ENCODE results near the gene BBS12.
A peak's percentile ranks its signal among the peaks of the same experiment; 100 is the strongest.
"Not testable (repeated sequence)": the region's sequence is repeated elsewhere in the genome, so short reads cannot be mapped to it uniquely, and the experiment has no call there.

The BBS12 gene

DNA sequence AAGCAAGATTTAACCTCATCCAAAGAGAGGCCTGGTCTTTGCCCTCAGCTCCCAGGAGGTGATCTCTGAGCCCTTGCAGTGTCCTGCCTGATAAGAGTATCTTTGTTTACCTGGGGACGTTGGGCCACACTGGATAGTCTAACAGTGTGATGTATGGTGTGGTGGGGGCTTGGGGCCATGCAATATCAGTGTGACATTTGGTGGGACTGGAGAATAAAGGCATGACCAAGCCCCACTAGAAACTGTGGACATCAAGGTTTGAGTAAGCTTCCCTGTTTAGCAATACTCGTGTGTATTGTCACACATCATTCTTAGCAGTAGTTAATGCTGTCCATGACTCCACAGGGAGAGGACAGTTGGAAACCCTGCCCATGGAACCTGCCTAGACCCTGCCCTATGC is 34.4 kb downstream of the BBS12 start:
- no peak overlapping the region for H3K27ac Mint-ChIP-seq
- H3K36me3 Mint-ChIP-seq = no peaks in the 10 kb centered on the region
- H3K4me1 Mint-ChIP-seq = peaks cover 27% of the 10 kb centered on the region
- ATAC-seq (peak; percentile 9), DNase-seq (ENCODE audit: low spot score in 2 of 2) (no peak)
- H3K9me3 Mint-ChIP-seq = no peaks in the 10 kb centered on the region
- no peak overlapping the region for H3K4me3 Mint-ChIP-seq

DNA sequence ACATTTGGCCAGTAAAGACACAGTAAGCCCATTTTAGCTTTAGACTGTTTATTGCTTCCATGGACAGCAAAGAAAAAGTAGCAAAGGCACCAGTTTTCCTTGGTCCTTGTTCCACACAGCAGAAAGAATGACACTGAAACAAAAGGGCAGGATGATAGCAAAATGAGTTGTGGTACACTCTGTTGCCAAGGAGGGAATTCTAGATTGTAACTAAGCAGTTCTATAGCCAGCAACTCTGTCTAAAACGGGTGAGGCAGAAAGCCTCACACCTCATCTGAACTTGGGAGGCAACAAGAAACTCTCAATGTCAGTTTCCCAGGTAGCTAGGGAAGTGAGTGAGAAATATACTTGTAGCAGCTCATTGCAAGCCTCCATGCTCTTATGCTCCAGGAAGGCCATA is 39.2 kb downstream of the BBS12 start:
- Mint-ChIP-seq H3K9me3 (no peaks in the 10 kb centered on the region), H3K4me3 (no peak overlapping the region), H3K27ac (no peak overlapping the region), H3K36me3 (no peaks in the 10 kb centered on the region), H3K4me1 (no peaks in the 10 kb centered on the region)
- ATAC-seq (no peak), DNase-seq (ENCODE audit: low spot score in 2 of 2) (no peak)

DNA sequence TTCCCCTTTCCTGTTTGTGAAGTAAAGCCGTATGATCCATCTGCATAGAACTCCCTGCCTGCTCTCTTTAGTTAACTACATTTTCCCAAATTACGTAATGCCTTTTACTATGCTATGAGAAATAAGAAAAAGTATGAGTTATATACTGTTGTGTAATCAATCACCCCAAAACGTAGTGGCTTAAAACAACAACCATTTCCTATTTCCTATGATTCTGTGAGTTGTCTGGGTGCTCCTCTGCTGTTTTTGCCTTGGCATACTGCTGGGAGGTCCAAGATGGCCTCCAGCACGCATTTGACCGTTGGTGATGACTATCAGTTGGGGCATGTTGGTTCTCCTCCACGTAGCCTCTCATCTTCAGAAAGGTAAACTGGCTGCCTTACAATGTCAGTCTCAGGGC is 39.8 kb downstream of the BBS12 start:
- no peak for DNase-seq (ENCODE audit: low spot score in 2 of 2)
- no peak overlapping the region for H3K4me3 Mint-ChIP-seq
- no peaks in the 10 kb centered on the region for H3K9me3 Mint-ChIP-seq
- no peak for ATAC-seq
- H3K4me1 Mint-ChIP-seq = no peaks in the 10 kb centered on the region
- H3K36me3 Mint-ChIP-seq = no peaks in the 10 kb centered on the region
- H3K27ac Mint-ChIP-seq = no peak overlapping the region

DNA sequence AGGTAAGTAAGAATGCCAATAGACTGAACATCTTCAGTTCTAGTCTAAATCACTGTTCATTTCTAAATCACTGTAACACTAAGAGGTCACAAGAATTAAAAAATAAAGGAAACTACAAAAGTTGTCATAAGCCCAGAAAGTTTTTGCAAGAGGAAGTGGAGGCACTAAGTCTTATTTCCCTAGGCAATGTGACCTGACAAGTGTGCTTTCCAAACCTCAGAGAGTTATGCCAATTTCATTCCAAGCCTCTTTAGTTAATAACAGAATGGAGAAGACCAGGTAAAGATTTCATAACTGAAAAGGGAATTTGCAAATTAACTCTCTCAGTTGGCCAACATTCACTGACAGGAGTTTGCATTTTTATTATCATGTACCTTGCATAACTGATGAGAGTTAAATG is 40.5 kb downstream of the BBS12 start:
- no peak for ATAC-seq
- no peak overlapping the region for H3K4me3 Mint-ChIP-seq
- H3K36me3 Mint-ChIP-seq = no peaks in the 10 kb centered on the region
- DNase-seq (ENCODE audit: low spot score in 2 of 2) = no peak
- H3K4me1 Mint-ChIP-seq = no peaks in the 10 kb centered on the region
- H3K9me3 Mint-ChIP-seq = no peaks in the 10 kb centered on the region
- H3K27ac Mint-ChIP-seq = no peak overlapping the region

DNA sequence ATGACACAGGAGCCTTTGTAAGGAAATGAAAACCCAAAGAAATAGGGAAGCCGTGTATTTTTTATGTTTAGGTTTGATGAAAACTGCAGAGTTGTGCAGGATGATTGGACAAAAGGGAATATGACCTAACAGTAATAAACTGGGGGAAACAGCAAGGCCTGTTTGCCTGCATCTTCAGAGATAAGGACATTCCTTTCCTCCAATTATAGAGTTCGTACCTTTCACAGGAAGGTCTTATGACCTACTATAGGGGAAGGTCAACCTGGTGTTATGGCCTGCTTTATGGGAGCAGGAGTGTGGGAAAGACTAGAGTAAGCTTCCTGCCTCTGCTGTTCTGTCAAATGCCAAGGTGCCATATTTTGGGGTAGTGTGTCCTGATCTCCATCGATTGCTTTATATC is 42.5 kb downstream of the BBS12 start:
- Mint-ChIP-seq H3K9me3 (no peaks in the 10 kb centered on the region), H3K27ac (no peak overlapping the region), H3K4me1 (no peaks in the 10 kb centered on the region), H3K4me3 (no peak overlapping the region), H3K36me3 (no peaks in the 10 kb centered on the region)
- ATAC-seq (no peak), DNase-seq (ENCODE audit: low spot score in 2 of 2) (no peak)

DNA sequence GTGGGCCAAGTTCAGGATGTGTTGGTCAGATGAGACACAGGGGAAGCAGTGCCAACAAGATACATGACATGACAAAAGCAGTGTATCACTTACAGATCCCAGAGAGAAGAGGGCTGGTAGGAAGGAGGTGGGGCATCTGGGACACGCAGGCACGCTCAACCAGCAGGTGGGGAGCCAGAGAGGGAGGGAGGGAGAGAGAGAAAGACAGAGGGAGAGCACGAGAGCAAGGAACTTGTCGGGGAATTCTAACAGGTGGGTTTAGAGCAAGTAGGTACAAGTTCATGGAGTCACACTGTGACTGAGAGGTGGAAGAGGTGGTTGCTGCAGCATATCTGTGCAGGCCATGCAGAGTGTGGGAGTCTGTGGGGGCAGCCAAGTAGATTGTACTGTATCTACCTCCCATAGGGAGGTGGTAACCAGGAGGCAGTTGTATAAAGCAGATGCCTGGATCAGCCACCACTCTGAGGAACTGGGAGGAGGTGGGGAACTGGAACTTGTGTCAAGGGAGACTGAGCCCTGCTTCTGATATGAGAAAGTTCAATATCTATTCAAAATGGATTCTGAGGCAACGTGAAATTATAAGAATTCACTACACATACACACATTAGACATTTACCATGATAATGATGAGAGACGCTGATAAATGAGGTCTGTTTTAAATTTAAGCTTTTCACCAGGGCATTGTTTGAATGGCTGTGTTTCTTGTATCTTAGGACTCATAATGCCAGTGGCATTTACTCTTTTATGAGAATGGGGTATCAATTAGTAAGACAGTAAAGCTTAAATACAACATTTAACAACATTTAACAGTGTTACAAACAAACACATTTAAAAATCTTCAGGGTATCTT is 43.7 kb downstream of the BBS12 start:
- peak; percentile 16 for ATAC-seq
- no peak overlapping the region for H3K27ac Mint-ChIP-seq
- H3K4me3 Mint-ChIP-seq = no peak overlapping the region
- H3K36me3 Mint-ChIP-seq = no peaks in the 10 kb centered on the region
- no peaks in the 10 kb centered on the region for H3K4me1 Mint-ChIP-seq
- DNase-seq (ENCODE audit: low spot score in 2 of 2) = no peak
- H3K9me3 Mint-ChIP-seq = no peaks in the 10 kb centered on the region

DNA sequence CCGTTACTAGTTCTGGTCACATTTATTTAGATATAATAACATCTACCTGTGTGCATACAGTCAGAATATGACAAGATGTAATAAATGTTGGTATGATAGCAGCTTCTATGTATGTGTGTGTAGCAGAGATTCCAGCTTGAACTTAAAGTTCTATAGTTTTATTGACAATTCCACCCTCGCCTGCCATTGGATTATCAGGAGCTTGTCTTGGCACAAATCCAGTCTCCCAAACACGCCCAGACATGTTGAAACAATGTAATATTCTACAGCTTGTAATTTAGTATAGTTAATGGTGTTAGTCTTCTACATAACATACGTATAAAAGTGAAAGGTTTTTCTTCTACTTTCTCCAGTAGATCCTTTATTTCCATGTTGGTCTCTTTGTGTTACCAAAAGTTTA is 44.4 kb downstream of the BBS12 start:
- Mint-ChIP-seq H3K9me3 (no peaks in the 10 kb centered on the region), H3K27ac (no peak overlapping the region), H3K36me3 (no peaks in the 10 kb centered on the region), H3K4me3 (no peak overlapping the region), H3K4me1 (no peaks in the 10 kb centered on the region)
- no peak for ATAC-seq
- DNase-seq (ENCODE audit: low spot score in 2 of 2) = no peak

DNA sequence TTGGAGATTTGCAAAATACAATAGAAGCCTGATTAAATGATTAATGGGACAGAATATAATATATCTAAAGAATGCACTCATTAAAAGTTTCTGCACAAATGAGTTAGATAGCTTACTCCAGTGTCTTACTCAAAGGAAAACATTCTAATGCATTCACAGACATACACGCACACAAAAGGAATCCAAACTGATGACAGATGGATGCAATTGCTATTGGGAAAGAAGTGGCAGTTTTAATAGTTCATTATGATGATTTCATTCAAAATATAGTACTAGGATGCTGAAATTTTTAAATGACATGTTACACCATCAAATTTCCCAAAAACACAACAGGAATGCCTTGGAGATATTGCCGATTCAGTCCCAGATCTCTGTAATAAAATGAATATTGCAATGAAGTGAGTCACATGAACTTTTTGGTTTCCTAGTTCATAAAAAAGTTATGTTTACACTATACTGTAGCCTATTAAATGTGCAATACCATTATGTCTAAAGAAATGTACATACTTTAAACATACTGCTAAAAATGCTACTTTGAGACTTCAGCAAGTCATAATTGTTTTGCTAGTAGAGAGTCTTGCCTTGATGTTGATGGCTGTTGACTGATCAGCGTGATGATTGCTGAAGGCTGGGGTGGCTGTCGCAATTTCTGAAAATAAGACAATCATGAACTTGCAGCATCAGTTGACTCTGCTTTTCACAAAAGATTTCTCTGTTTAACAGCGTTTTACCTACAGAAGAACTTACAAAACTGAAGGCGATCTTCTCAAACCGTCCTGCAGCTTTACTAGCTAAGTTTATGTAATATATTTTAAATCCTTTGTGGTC is 45.6 kb downstream of the BBS12 start:
- ATAC-seq (no peak), DNase-seq (ENCODE audit: low spot score in 2 of 2) (no peak)
- Mint-ChIP-seq H3K36me3 (no peaks in the 10 kb centered on the region), H3K4me1 (no peaks in the 10 kb centered on the region), H3K27ac (no peak overlapping the region), H3K4me3 (no peak overlapping the region), H3K9me3 (no peaks in the 10 kb centered on the region)

DNA sequence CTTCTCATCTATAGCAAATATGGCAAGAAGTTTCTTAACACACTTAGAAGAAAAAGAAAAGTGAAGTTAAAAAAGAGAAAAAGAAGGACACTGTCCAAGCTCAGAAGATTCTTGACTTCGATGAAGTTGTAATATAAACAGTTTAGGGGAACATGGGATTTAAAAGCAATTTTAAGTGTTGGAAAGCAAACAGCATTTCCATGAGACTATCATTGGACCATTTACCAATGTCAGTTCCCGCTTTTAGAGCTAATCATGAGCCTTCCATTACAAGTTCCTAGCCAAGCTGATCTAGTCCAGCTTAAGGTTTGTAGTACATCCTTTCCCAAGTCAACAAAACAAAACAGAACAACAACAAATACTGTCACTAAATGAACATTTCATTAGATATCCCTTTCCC is 49.0 kb downstream of the BBS12 start:
- H3K9me3 Mint-ChIP-seq = peaks cover 2% of the 10 kb centered on the region
- no peak for ATAC-seq
- DNase-seq (ENCODE audit: low spot score in 2 of 2) = no peak
- H3K27ac Mint-ChIP-seq = no peak overlapping the region
- H3K4me1 Mint-ChIP-seq = peaks cover 16% of the 10 kb centered on the region
- no peak overlapping the region for H3K4me3 Mint-ChIP-seq
- no peaks in the 10 kb centered on the region for H3K36me3 Mint-ChIP-seq

DNA sequence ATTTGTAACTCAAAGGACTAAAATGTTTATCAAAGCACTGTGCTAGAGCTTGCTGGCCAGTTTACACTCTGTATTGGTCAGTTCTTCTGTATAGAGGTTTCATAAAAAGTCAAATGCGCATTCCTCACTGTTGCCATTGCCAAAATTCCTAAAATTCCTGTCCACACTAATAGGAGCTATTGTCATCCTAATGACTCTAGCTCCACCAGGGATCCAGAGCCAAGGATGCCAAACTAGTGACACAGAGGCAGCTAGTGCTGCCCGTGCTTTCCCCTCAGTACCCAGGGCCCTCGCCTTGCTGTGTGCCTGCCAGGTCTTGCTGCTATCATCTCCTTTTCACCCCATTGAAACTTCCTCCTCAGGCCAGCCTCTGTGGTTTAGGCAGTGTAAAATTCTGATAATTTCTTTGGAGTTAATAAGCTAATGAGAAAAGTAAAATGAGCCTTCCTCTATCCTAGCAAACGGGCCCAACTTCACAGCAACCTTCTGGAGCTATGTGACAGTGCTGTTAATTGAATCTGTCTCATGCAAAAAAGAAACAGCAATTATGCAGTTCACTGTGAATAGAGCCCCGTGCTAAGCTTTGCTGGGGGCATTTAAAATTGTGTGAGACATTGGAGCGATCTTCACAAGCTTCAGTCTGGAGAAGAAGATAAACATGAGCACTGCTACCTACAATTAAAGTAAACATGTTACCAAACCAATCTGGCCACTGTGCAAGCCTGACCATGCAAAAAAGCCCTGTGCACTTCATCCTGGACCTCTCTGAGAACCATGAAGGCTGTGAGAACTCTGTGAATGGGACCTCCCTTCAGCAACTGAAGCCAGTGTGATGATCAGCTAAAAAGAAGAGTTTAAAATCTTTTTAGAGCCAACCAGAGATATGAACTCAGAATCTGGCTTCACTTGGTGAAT is 51.1 kb downstream of the BBS12 start:
- no peaks in the 10 kb centered on the region for H3K36me3 Mint-ChIP-seq
- peaks cover 17% of the 10 kb centered on the region for H3K4me1 Mint-ChIP-seq
- no peak overlapping the region for H3K27ac Mint-ChIP-seq
- no peak overlapping the region for H3K4me3 Mint-ChIP-seq
- ATAC-seq (no peak), DNase-seq (ENCODE audit: low spot score in 2 of 2) (no peak)
- peaks cover 2% of the 10 kb centered on the region for H3K9me3 Mint-ChIP-seq

DNA sequence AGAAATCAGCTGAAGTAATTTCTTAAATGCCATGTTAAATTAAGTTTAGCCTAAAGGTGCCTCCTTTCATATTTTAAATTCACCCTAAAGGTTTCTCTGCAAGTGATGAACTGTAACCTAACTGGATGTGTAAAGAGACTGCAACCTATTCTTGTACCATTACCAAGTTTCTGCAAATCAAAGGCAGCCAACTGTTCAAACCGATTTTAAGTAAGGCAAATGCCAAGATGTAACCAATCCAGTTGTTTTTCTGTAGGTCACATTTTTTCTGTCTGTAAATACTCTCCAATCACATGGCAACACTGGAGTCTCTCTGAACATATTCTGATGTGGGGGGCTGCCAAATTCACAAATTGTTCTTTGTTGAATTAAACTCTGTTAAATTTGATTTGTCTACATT is 51.8 kb downstream of the BBS12 start:
- no peak for DNase-seq (ENCODE audit: low spot score in 2 of 2)
- ATAC-seq = no peak
- H3K36me3 Mint-ChIP-seq = no peaks in the 10 kb centered on the region
- no peak overlapping the region for H3K4me3 Mint-ChIP-seq
- peaks cover 2% of the 10 kb centered on the region for H3K9me3 Mint-ChIP-seq
- H3K27ac Mint-ChIP-seq = no peak overlapping the region
- H3K4me1 Mint-ChIP-seq = peaks cover 17% of the 10 kb centered on the region

DNA sequence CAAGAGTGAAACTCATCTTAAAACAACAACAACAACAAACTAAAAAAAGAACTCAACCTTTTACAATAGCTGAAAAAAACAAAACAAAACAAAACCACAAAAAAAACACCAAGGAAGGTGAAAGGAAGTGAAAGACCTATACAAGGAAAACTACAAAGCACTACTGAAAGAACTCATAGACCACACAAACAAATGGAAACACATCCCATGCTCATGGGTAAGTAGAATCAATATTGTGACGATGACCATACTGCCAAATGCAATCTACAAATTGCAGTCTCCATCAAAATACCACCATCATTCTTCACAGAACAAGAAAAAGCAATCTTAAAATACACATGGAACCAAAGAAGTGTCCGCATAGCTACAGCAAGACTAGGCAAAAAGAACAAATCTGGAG is 52.6 kb downstream of the BBS12 start:
- no peak overlapping the region for H3K27ac Mint-ChIP-seq
- H3K9me3 Mint-ChIP-seq = peaks cover 2% of the 10 kb centered on the region
- no peak overlapping the region for H3K4me3 Mint-ChIP-seq
- ATAC-seq = no peak
- H3K4me1 Mint-ChIP-seq = peaks cover 17% of the 10 kb centered on the region
- no peaks in the 10 kb centered on the region for H3K36me3 Mint-ChIP-seq
- no peak for DNase-seq (ENCODE audit: low spot score in 2 of 2)

DNA sequence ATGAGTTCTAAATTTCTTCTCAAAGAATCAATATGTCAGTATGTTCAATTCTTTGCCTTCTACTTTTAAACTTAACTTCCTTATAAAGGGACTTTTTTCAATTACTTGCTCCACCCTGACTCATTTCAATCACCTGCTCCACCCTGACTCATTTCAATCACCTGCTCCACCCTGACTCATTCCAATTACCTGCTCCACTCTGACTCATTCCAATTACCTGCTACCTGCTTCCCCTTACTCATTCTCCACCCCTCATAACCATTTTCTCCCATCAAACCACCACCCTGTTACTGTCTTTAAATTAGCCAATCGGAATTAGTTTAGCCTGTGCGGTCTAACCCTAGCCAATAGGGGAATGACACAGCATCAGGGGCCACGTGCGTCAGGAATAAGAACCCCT is 53.8 kb downstream of the BBS12 start:
- not testable (repeated sequence) for DNase-seq (ENCODE audit: low spot score in 2 of 2); H3K9me3 Mint-ChIP-seq; H3K4me3 Mint-ChIP-seq; H3K36me3 Mint-ChIP-seq; H3K27ac Mint-ChIP-seq
- peaks cover 17% of the 10 kb centered on the region for H3K4me1 Mint-ChIP-seq
- ATAC-seq = peak; percentile 60

DNA sequence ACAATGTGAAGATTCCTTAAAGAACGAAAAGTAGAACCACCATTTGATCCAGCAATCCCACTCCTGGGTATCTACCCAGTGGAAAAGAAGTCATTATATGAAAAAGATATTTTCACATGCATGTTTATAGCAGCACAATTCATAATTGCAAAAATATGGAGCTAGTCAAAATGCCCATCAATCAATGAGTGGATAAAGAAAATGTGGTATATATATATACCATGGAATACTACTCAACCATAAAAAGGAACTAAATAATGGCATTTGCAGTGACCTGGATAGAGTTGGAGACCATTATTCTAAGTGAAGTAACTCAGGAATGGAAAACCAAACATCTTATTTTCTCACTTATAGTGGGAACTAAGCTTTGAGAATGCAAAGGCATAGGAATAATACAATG is 54.4 kb downstream of the BBS12 start:
- peaks cover 17% of the 10 kb centered on the region for H3K4me1 Mint-ChIP-seq
- H3K9me3 Mint-ChIP-seq; DNase-seq (ENCODE audit: low spot score in 2 of 2); H3K4me3 Mint-ChIP-seq; H3K36me3 Mint-ChIP-seq; ATAC-seq; H3K27ac Mint-ChIP-seq: not testable (repeated sequence)

DNA sequence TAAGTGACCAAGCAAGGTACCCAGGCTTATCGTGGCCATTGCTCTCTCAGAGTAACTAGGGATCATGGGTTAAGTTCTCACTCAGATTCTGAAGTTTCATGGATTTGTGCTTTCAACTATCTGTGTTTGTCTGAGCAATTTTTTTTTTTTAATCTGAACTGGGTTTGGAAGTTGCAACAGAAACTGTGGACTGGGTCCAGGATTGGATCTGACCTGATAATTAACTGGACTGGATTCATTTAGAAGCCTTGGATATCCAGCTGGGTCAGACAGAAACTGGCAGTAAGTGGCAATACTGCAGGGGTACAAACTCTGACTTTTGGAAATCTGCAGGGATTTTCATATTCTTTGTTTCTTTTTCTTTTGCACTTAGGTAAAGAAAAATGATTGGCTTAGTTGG is 55.4 kb downstream of the BBS12 start:
- Mint-ChIP-seq H3K9me3 (peaks cover 2% of the 10 kb centered on the region), H3K4me1 (peaks cover 17% of the 10 kb centered on the region), H3K36me3 (no peaks in the 10 kb centered on the region), H3K27ac (no peak overlapping the region), H3K4me3 (no peak overlapping the region)
- no peak for DNase-seq (ENCODE audit: low spot score in 2 of 2)
- no peak for ATAC-seq

All from stimulated activated effector memory CD8-positive, alpha-beta T cell treated with anti-CD3 and anti-CD28 coated beads, Interleukin-12 subunit alpha, Interleukin-12 subunit beta, amount 100 ng/mL, for 72 hours (primary cell).